ENCODE results near the gene FAM171A2. TPM values are rescaled to one million over a fixed set of nuclear protein-coding genes. Genes with fewer than 3 reads are reported as not detected.

The FAM171A2 gene
- total RNA-seq, 1 experiment from 2014 or later, result 1.2 TPM

- peaks cover 46% of the 10 kb centered on the region for H3K4me1 ChIP-seq (ENCODE audit: low read length)
- no peaks in the 10 kb centered on the region for H3K36me3 ChIP-seq (ENCODE audit: insufficient read depth, low read length)
- no peaks in the 10 kb centered on the region for H4K20me1 ChIP-seq (ENCODE audit: insufficient read depth, low read depth, low read length)
- H3K4me3 ChIP-seq (ENCODE audit: low read length), result no peak overlapping the region
- H3K79me2 ChIP-seq (ENCODE audit: low read length), result peaks cover 13% of the 10 kb centered on the region
- no peak overlapping the region for H3K9ac ChIP-seq (ENCODE audit: low read length)
- no peak overlapping the region for H3K4me2 ChIP-seq (ENCODE audit: low read depth, low read length, poor library complexity, severe bottlenecking)
- no peaks in the 10 kb centered on the region for H3K9me3 ChIP-seq (ENCODE audit: low read length)
- no peak for DNase-seq
- no peaks in the 10 kb centered on the region for H3K9me2 ChIP-seq (replicated peaks; ENCODE audit: insufficient read depth, low read length)
- no peak overlapping the region for H3K27ac ChIP-seq (ENCODE audit: low read length)
- H2AFZ ChIP-seq (ENCODE audit: low read length), result no peak overlapping the region
- H3K27me3 ChIP-seq (ENCODE audit: low read length), result no peaks in the 10 kb centered on the region
Observed at GRCh38 chr17:44327715-44328449, 35.8 kb downstream of the FAM171A2 start.

DNA sequence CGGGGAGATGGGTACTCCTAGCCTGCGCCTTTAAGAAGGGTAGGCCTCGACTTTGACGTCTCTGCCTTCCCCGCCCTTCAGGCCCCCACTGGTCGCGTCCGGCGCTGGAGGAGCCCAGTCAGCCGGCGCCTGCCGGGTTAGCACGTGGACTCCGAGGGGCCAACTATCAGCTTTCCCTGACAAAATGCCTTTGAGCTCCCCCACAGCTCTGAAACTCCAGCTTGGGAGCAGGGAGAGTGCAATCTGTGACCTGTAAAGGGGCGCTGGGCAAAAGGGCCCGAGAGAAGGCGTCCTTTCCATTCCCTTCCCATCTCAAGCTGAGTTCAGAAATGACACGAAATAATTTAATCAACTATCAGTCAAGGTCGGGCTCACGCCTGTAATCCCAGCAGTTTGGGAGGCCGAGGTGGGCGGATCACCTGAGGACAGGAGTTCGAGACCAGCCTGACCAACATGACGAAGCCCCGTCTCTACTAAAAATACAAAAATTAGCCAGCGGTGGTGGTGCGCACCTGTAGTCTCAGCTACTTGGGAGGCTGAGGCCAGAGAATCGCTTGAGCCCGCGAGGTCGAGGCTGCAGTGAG is 36.7 kb downstream of the FAM171A2 start:
- Histone ChIP-seq H3K4me3 (ENCODE audit: low read length) (peak overlapping the region; percentile 59; the same call in 1 of the 2 replicates), H3K36me3 (ENCODE audit: insufficient read depth, low read length) (no peaks in the 10 kb centered on the region; the same call in 1 of the 2 replicates), H3K4me1 (ENCODE audit: low read length) (peaks cover 46% of the 10 kb centered on the region), H3K27ac (ENCODE audit: low read length) (no peak overlapping the region), H4K20me1 (ENCODE audit: insufficient read depth, low read depth, low read length) (no peaks in the 10 kb centered on the region), H3K27me3 (ENCODE audit: low read length) (no peaks in the 10 kb centered on the region), H3K9ac (ENCODE audit: low read length) (peak overlapping the region; percentile 56), H3K9me2 (replicated peaks; ENCODE audit: insufficient read depth, low read length) (no peaks in the 10 kb centered on the region), H3K79me2 (ENCODE audit: low read length) (peaks cover 13% of the 10 kb centered on the region), H3K9me3 (ENCODE audit: low read length) (no peaks in the 10 kb centered on the region), H2AFZ (ENCODE audit: low read length) (0 out of 2 replicates have a peak overlapping the region, but pooled peaks have one; percentile 78), H3K4me2 (ENCODE audit: low read depth, low read length, poor library complexity, severe bottlenecking) (peak overlapping the region; percentile 69)
- DNase-seq, result peak; percentile 98

DNA sequence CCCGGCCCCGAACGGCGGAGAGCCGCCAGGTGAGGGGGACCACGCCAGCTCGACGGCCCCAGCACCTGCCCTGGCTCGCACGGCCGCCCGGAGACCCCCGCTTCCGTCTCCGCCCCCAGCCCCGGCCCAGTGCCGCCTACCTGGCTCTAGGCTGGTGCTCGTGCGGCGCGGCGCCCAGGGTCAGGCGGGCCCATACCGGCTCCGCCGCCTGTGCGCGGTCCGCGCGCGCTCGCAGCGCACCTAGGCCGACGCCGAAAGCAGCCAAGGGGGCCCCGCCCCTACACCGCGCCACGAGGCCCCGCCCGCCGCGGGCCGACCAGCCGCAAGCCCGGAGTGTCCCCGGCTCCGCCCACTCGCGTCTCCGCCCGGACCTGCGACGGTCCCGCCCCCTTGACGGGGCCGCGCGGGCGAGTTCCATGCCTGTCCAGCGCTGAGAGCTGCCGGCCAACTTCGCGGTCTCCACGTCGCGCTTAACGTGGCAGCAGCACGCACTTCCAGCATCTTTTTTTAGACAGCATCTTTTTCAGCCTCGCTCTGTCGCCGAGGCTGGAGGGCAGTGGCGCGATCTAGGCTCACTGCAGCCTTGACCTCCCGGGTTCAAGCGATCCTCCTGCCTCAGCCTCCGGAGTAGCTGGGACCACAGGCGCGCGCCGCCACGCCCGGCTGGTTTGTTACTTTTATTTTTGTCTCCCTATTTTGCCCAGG is 38.9 kb downstream of the FAM171A2 start, which contains the start of gene SLC25A39:
TSS of gene SLC25A39 (minus strand) at position 253 of the 705 bp plus-strand sequence. CDS start 1,261 bp downstream, outside the sequence.
- H3K27ac ChIP-seq (ENCODE audit: low read length), result peak within 1 kb of the TSS; percentile 73
- peak; percentile 98 for DNase-seq

GRCh38 chr17:44324092-44324570 is 39.5 kb downstream of the FAM171A2 start:
- Histone ChIP-seq H3K4me2 (ENCODE audit: low read depth, low read length, poor library complexity, severe bottlenecking) (peak overlapping the region; percentile 100), H2AFZ (ENCODE audit: low read length) (peak overlapping the region; percentile 43; the same call in 1 of the 2 replicates), H3K27me3 (ENCODE audit: low read length) (no peaks in the 10 kb centered on the region), H3K4me3 (ENCODE audit: low read length) (peak overlapping the region; percentile 100), H4K20me1 (ENCODE audit: insufficient read depth, low read depth, low read length) (no peaks in the 10 kb centered on the region), H3K36me3 (ENCODE audit: insufficient read depth, low read length) (no peaks in the 10 kb centered on the region; the same call in 1 of the 2 replicates), H3K4me1 (ENCODE audit: low read length) (peaks cover 37% of the 10 kb centered on the region), H3K27ac (ENCODE audit: low read length) (no peak overlapping the region; the same call in 1 of the 2 replicates), H3K9me2 (replicated peaks; ENCODE audit: insufficient read depth, low read length) (no peaks in the 10 kb centered on the region), H3K9me3 (ENCODE audit: low read length) (no peaks in the 10 kb centered on the region), H3K79me2 (ENCODE audit: low read length) (peaks cover 13% of the 10 kb centered on the region), H3K9ac (ENCODE audit: low read length) (peak overlapping the region; percentile 97)
- no peak for DNase-seq

More for the DNA sequence above, 38.9 kb downstream of the FAM171A2 start, which contains the start of gene SLC25A39:
- Histone ChIP-seq H4K20me1 (ENCODE audit: insufficient read depth, low read depth, low read length) (no peaks in the 10 kb centered on the region), H3K27me3 (ENCODE audit: low read length) (no peaks in the 10 kb centered on the region), H3K9me3 (ENCODE audit: low read length) (no peaks in the 10 kb centered on the region), H3K4me3 (ENCODE audit: low read length) (peak within 1 kb of the TSS; percentile 100), H3K36me3 (ENCODE audit: insufficient read depth, low read length) (no peaks in the 10 kb centered on the region; the same call in 1 of the 2 replicates), H3K4me1 (ENCODE audit: low read length) (peaks cover 37% of the 10 kb centered on the region), H2AFZ (ENCODE audit: low read length) (peak within 1 kb of the TSS; percentile 82; the same call in 1 of the 2 replicates), H3K4me2 (ENCODE audit: low read depth, low read length, poor library complexity, severe bottlenecking) (peak within 1 kb of the TSS; percentile 100), H3K9ac (ENCODE audit: low read length) (peak within 1 kb of the TSS; percentile 97), H3K79me2 (ENCODE audit: low read length) (peaks cover 13% of the 10 kb centered on the region), H3K9me2 (replicated peaks; ENCODE audit: insufficient read depth, low read length) (no peaks in the 10 kb centered on the region)

- peaks cover 13% of the 10 kb centered on the region for H3K79me2 ChIP-seq (ENCODE audit: low read length)
- H3K27ac ChIP-seq (ENCODE audit: low read length), result no peak overlapping the region
- peaks cover 37% of the 10 kb centered on the region for H3K4me1 ChIP-seq (ENCODE audit: low read length)
- no peaks in the 10 kb centered on the region for H3K27me3 ChIP-seq (ENCODE audit: low read length)
- H3K4me3 ChIP-seq (ENCODE audit: low read length), result peak overlapping the region; percentile 100
- H3K9me3 ChIP-seq (ENCODE audit: low read length), result no peaks in the 10 kb centered on the region
- no peaks in the 10 kb centered on the region for H3K9me2 ChIP-seq (replicated peaks; ENCODE audit: insufficient read depth, low read length)
- H2AFZ ChIP-seq (ENCODE audit: low read length), result no peak overlapping the region
- H3K36me3 ChIP-seq (ENCODE audit: insufficient read depth, low read length), result no peaks in the 10 kb centered on the region; the same call in 1 of the 2 replicates
- no peak for DNase-seq
- H3K9ac ChIP-seq (ENCODE audit: low read length), result peak overlapping the region; percentile 97
- no peaks in the 10 kb centered on the region for H4K20me1 ChIP-seq (ENCODE audit: insufficient read depth, low read depth, low read length)
- peak overlapping the region; percentile 100 for H3K4me2 ChIP-seq (ENCODE audit: low read depth, low read length, poor library complexity, severe bottlenecking)
Observed at GRCh38 chr17:44323359-44324091, 40.1 kb downstream of the FAM171A2 start.

- H3K9me3 ChIP-seq (ENCODE audit: low read length), result no peaks in the 10 kb centered on the region
- no peak overlapping the region for H3K9ac ChIP-seq (ENCODE audit: low read length)
- peaks cover 13% of the 10 kb centered on the region for H3K79me2 ChIP-seq (ENCODE audit: low read length)
- H2AFZ ChIP-seq (ENCODE audit: low read length), result no peak overlapping the region
- DNase-seq, result no peak
- H3K27ac ChIP-seq (ENCODE audit: low read length), result no peak overlapping the region
- no peaks in the 10 kb centered on the region for H3K9me2 ChIP-seq (replicated peaks; ENCODE audit: insufficient read depth, low read length)
- H3K27me3 ChIP-seq (ENCODE audit: low read length), result no peaks in the 10 kb centered on the region
- H3K4me3 ChIP-seq (ENCODE audit: low read length), result no peak overlapping the region
- H3K36me3 ChIP-seq (ENCODE audit: insufficient read depth, low read length), result no peaks in the 10 kb centered on the region; the same call in 1 of the 2 replicates
- H3K4me2 ChIP-seq (ENCODE audit: low read depth, low read length, poor library complexity, severe bottlenecking), result no peak overlapping the region
- H3K4me1 ChIP-seq (ENCODE audit: low read length), result peaks cover 27% of the 10 kb centered on the region
- no peaks in the 10 kb centered on the region for H4K20me1 ChIP-seq (ENCODE audit: insufficient read depth, low read depth, low read length)
Observed at GRCh38 chr17:44322236-44322895, 41.3 kb downstream of the FAM171A2 start.

All from Karpas-422 (cell line).